Ascending aorta (tissue), 2 donors: Measurements from ENCODE around the gene MAK. TPM values are rescaled to one million over a fixed set of nuclear protein-coding genes. Genes with fewer than 3 reads are reported as not detected.
"Not testable (repeated sequence)": the region's sequence is repeated elsewhere in the genome, so short reads cannot be mapped to it uniquely, and the experiment has no call there.

Experiments used
- DNase-seq, 2 donors: peaks; one replicate each; pipeline ENCODE4 v3.0.0-alpha.2; 2019; ENCODE audit warnings: low spot score in 2 of 2
- H3K27ac ChIP-seq, 2 donors: fragments of 200-600 bp; sonication (generic); one replicate each; pipeline ENCODE4 v1.5.1; 2016 to 2017; ENCODE audit warnings: mild to moderate bottlenecking in 1 of 2
- H3K27me3 ChIP-seq: fragments of 200-600 bp; sonication (generic); one replicate; pipeline ENCODE4 v1.5.1; 2017
- H3K36me3 ChIP-seq, 2 donors: fragments of 200-600 bp; sonication (generic); one replicate each; pipeline ENCODE4 v1.5.1; 2016
- H3K4me1 ChIP-seq, 2 donors: fragments of 200-600 bp; sonication (generic); one replicate each; pipeline ENCODE4 v1.5.1; 2016 to 2017; ENCODE audit warnings: mild to moderate bottlenecking in 1 of 2
- H3K4me3 ChIP-seq, 2 donors: fragments of 200-600 bp; sonication (generic); one replicate each; pipeline ENCODE4 v1.5.1; 2016 to 2017; ENCODE audit warnings: mild to moderate bottlenecking in 1 of 2
- H3K9me3 ChIP-seq, 2 donors: fragments of 200-600 bp; sonication (generic); one replicate each; pipeline ENCODE4 v1.5.1; 2016
- CTCF ChIP-seq, 3 experiments: fragments of 200-600 bp in 2 of 3; fragments of 450-650 bp in 1 of 3; sonication (generic) in 2 of 3; IDR thresholded peaks; one replicate each; pipeline ENCODE4 v1.5.1; 2016 to 2019; ENCODE audit warnings: antibody characterized with exemption in 3 of 3, mild to moderate bottlenecking in 1 of 3, moderate library complexity in 1 of 3
- intact Hi-C: fragments of 100-400 bp; cut with DNase I; formaldehyde crosslinking; loops from one replicate; pipeline ENCODE4 v1.15.1; 2023
- total RNA-seq: library from RNA; depleted of rRNA; stranded (reverse); fragments of >200 nt; gene quantifications from one replicate; pipeline ENCODE4 v1.1.0, GENCODE V29; 2016

MAK gene
- total RNA-seq, 1 donor from 2014 or later = not detected

- H3K9me3 ChIP-seq = peaks cover 3 to 10% of the 10 kb centered on the region in 2 donors
- intact Hi-C loops = no loop called here
- no peaks in the 10 kb centered on the region for H3K36me3 ChIP-seq
- H3K27ac ChIP-seq = no peak overlapping the region
- no peaks in the 10 kb centered on the region for H3K4me1 ChIP-seq
- no peak for DNase-seq
- TF ChIP-seq CTCF (IDR thresholded peaks at IDR 0.05) = no peak
- no peak overlapping the region for H3K4me3 ChIP-seq
- no peaks in the 10 kb centered on the region for H3K27me3 ChIP-seq
Observed at GRCh38 chr6:10857259-10857658, 18.9 kb upstream of the MAK start.

- H3K36me3 ChIP-seq = no peaks in the 10 kb centered on the region
- intact Hi-C loops = no loop called here
- no peak for TF ChIP-seq CTCF (IDR thresholded peaks at IDR 0.05)
- DNase-seq = no peak
- no peak overlapping the region for H3K27ac ChIP-seq
- H3K4me3 ChIP-seq = no peak overlapping the region
- H3K27me3 ChIP-seq = no peaks in the 10 kb centered on the region
- H3K4me1 ChIP-seq = no peaks in the 10 kb centered on the region
- peaks cover 3 to 10% of the 10 kb centered on the region in 2 donors for H3K9me3 ChIP-seq
Observed at GRCh38 chr6:10854922-10855632, 16.7 kb upstream of the MAK start.

DNA sequence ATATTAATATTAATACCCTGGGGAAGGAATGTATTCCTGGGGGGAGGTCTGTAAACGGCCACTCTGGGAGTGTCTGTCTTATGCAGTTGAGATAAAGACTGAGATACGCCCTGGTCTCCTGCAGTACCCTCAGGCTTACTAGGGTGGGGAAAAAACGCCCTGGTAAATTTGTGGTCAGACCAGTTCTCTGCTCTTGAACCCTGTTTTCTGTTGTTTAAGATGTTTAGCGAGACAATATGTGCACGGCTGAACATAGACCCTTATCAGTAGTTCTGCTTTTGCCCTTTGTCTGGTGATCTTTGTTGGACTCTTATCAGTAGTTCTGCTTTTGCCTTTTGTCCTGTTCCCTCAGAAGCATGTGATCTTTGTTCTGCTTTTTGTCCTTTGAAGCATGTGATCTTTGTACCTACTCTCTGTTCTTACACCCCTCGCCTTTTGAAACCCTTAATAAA, 15.5 kb upstream of the MAK start:
- H3K4me3 ChIP-seq, DNase-seq, intact Hi-C loops, H3K27me3 ChIP-seq, H3K9me3 ChIP-seq, H3K4me1 ChIP-seq, H3K27ac ChIP-seq, H3K36me3 ChIP-seq: not testable (repeated sequence)

DNA sequence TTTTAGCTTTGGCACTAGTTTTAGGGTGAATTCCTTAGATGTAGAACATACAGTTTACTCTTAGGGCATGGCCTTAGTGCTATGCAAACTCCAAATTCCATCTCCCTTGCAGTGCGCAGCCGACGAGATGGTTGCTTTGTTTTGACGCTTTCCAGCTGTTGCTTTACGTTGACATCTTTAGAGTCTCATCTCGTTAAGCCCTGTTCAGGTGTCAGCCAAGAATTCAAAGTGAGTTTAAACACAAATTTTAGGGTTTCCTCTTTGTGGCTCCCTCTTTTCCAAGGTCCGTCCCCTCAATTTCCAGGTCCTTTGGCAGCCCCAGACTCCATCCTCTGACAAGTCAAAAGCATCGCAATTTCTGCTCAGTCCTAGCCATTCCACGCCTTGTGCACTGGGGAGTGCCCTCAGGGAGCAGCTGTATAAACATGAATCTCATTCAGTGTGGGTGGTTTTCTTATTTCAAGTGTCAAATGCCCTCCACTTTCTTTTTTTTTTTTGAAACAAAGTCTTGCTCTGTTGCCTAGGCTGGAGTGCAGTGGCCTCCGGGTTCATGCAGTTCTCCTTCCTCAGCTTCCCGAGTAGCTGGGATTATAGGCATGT, 14.1 kb upstream of the MAK start:
- TF ChIP-seq CTCF (IDR thresholded peaks at IDR 0.05) = no peak
- H3K4me1 ChIP-seq = no peaks in the 10 kb centered on the region
- no peak overlapping the region for H3K4me3 ChIP-seq
- intact Hi-C loops = no loop called here
- DNase-seq = no peak
- H3K27ac ChIP-seq = no peak overlapping the region
- no peaks in the 10 kb centered on the region for H3K27me3 ChIP-seq
- peaks cover 3 to 10% of the 10 kb centered on the region in 2 donors for H3K9me3 ChIP-seq
- no peaks in the 10 kb centered on the region for H3K36me3 ChIP-seq

DNA sequence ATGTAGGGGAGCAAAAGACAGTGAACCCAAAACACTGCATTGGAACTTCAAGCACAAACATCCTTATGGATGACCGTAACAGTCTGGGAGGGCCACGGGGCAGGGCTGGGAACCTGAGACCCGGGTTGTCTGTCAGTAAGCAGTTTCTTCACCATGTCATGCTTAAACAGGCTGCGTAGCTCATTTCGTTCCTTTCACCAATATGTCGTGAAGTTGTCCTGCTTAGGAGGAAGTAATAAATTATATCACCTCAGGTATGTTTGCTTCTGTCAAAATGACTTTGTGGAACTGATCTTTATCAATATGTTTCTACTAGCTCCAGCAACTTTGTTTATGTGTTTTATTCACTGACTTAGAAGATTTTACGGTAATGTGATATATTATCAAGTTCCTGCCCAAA, 12.4 kb upstream of the MAK start:
- no peak for DNase-seq
- H3K4me1 ChIP-seq = no peaks in the 10 kb centered on the region
- no peaks in the 10 kb centered on the region for H3K36me3 ChIP-seq
- TF ChIP-seq CTCF (IDR thresholded peaks at IDR 0.05) = no peak
- peaks cover 3 to 10% of the 10 kb centered on the region in 2 donors for H3K9me3 ChIP-seq
- no peaks in the 10 kb centered on the region for H3K27me3 ChIP-seq
- intact Hi-C loops = no loop called here
- no peak overlapping the region for H3K4me3 ChIP-seq
- no peak overlapping the region for H3K27ac ChIP-seq

DNA sequence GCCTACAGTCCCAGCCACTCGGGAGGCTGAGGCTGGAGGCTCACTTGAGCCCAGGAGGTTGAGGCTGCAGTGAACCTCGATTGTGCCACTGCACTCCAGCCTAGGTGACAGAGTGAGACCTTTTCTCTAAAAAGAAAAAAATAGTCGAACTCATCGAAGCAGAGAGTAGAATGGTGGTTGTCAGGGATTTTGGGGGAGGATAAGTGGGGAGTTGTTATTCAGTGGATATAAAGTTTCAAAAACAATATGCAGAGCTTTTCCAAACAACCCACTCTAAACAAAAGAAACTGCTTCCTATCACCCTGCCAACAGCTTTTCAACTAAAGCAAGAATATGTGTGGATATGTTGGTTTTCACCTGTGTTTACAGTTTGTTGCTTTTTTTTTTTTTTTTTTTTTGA, 11.6 kb upstream of the MAK start:
- Histone ChIP-seq H3K4me3 (no peak overlapping the region), H3K27me3 (no peaks in the 10 kb centered on the region), H3K27ac (no peak overlapping the region), H3K4me1 (no peaks in the 10 kb centered on the region), H3K36me3 (no peaks in the 10 kb centered on the region), H3K9me3 (peaks cover 3 to 10% of the 10 kb centered on the region in 2 donors)
- no peak for TF ChIP-seq CTCF (IDR thresholded peaks at IDR 0.05)
- intact Hi-C loops = no loop called here
- DNase-seq = no peak
